Stimulated activated naive CD8-positive, alpha-beta T cell treated with anti-CD3 and anti-CD28 coated beads, Interleukin-15, amount 100 ng/mL, for 72 hours (primary cell): ENCODE results near the gene NGRN.

Experiments
- ATAC-seq: fragments of 150-1000 bp; cut with Tn5 transposase; 2 replicates; pipeline ENCODE4 v1.10.0; 2021; ENCODE audit warnings: mild to moderate bottlenecking, moderate library complexity
- DNase-seq, 2 donors: peaks; one replicate each; pipeline ENCODE4 v3.0.0; 2021 to 2022
- H3K27ac Mint-ChIP-seq, 2 donors: one replicate each; pipeline ENCODE4 v1.8.0; 2022; ENCODE audit warnings: mild to moderate bottlenecking in 2 of 2, mixed read lengths in 2 of 2, moderate library complexity in 2 of 2
- H3K27me3 Mint-ChIP-seq: one replicate; pipeline ENCODE4 v1.8.0; 2022; ENCODE audit warnings: mixed read lengths
- H3K4me1 Mint-ChIP-seq: one replicate; pipeline ENCODE4 v1.8.0; 2022; ENCODE audit warnings: mild to moderate bottlenecking, mixed read lengths
- H3K4me3 Mint-ChIP-seq, 2 donors: one replicate each; pipeline ENCODE4 v1.8.0; 2022; ENCODE audit warnings: mild to moderate bottlenecking in 2 of 2, mixed read lengths in 2 of 2, moderate library complexity in 1 of 2
- H3K9me3 Mint-ChIP-seq, 2 donors: one replicate each; pipeline ENCODE4 v1.8.0; 2022; ENCODE audit warnings: mixed read lengths in 2 of 2

Gene NGRN

GRCh38 chr15:90231028-90232017, 34.1 kb upstream of the NGRN start:
- ATAC-seq (peak; percentile 67), DNase-seq (peak; percentile 49 to 72)
- Mint-ChIP-seq H3K27me3 (no peaks in the 10 kb centered on the region), H3K9me3 (no peaks in the 10 kb centered on the region), H3K27ac (peak overlapping the region; percentile 98 to 99), H3K4me3 (peak overlapping the region; percentile 89 to 93), H3K4me1 (peaks cover 59% of the 10 kb centered on the region)

GRCh38 chr15:90232196-90232595, 33.3 kb upstream of the NGRN start:
- Mint-ChIP-seq H3K9me3 (no peaks in the 10 kb centered on the region), H3K27ac (peak overlapping the region; percentile 34 to 35), H3K27me3 (no peaks in the 10 kb centered on the region), H3K4me3 (peak overlapping the region; percentile 89 to 93), H3K4me1 (peaks cover 59% of the 10 kb centered on the region)
- ATAC-seq (no peak), DNase-seq (no peak)

- H3K4me3 Mint-ChIP-seq: peak overlapping the region; percentile 89 to 93
- no peak for DNase-seq
- H3K4me1 Mint-ChIP-seq: peaks cover 59% of the 10 kb centered on the region
- H3K27me3 Mint-ChIP-seq: no peaks in the 10 kb centered on the region
- ATAC-seq: no peak
- H3K27ac Mint-ChIP-seq: peak overlapping the region; percentile 54 to 74
- H3K9me3 Mint-ChIP-seq: no peaks in the 10 kb centered on the region
Observed at GRCh38 chr15:90232941-90233386, 32.5 kb upstream of the NGRN start.

GRCh38 chr15:90233387-90234095, 31.9 kb upstream of the NGRN start, which contains the start of gene CIB1:
Gene CIB1, minus strand, starts transcription at chr15:90233941. Its CDS starts 56 bp downstream, at chr15:90233885.
- ATAC-seq: peak; percentile 91
- Mint-ChIP-seq H3K9me3 (no peaks in the 10 kb centered on the region), H3K4me1 (peaks cover 62% of the 10 kb centered on the region), H3K27ac (peak within 1 kb of the TSS; percentile 83 to 94), H3K27me3 (no peaks in the 10 kb centered on the region), H3K4me3 (peak within 1 kb of the TSS; percentile 89 to 93)
- DNase-seq: peak; percentile 98 to 99

- Mint-ChIP-seq H3K27me3 (no peaks in the 10 kb centered on the region), H3K4me3 (peak within 1 kb of the TSS; percentile 89 to 93), H3K4me1 (peaks cover 60% of the 10 kb centered on the region), H3K9me3 (no peaks in the 10 kb centered on the region), H3K27ac (peak within 1 kb of the TSS; percentile 83 to 94)
- peak; percentile 80 for ATAC-seq
- no peak for DNase-seq
Observed at GRCh38 chr15:90234096-90234988, 31.1 kb upstream of the NGRN start, which contains the start of gene GDPGP1. Gene GDPGP1, plus strand, starts transcription at chr15:90234209. Its CDS starts 6,700 bp downstream, at chr15:90240909.

GRCh38 chr15:90239371-90239770, 26.1 kb upstream of the NGRN start:
- Mint-ChIP-seq H3K4me3 (no peak overlapping the region), H3K27me3 (no peaks in the 10 kb centered on the region), H3K4me1 (peaks cover 24% of the 10 kb centered on the region), H3K9me3 (no peaks in the 10 kb centered on the region), H3K27ac (no peak overlapping the region)
- DNase-seq: no peak
- no peak for ATAC-seq

- H3K27me3 Mint-ChIP-seq: no peaks in the 10 kb centered on the region
- ATAC-seq (no peak), DNase-seq (no peak)
- no peak overlapping the region for H3K27ac Mint-ChIP-seq
- no peak overlapping the region for H3K4me3 Mint-ChIP-seq
- no peaks in the 10 kb centered on the region for H3K9me3 Mint-ChIP-seq
- peaks cover 11% of the 10 kb centered on the region for H3K4me1 Mint-ChIP-seq
Observed at GRCh38 chr15:90240856-90241255, 24.6 kb upstream of the NGRN start.

GRCh38 chr15:90241343-90242192, 23.9 kb upstream of the NGRN start:
- H3K27ac Mint-ChIP-seq: no peak overlapping the region

GRCh38 chr15:90243943-90244639, 21.4 kb upstream of the NGRN start:
- no peak overlapping the region for H3K27ac Mint-ChIP-seq
- H3K4me3 Mint-ChIP-seq: no peak overlapping the region
- no peaks in the 10 kb centered on the region for H3K9me3 Mint-ChIP-seq
- no peaks in the 10 kb centered on the region for H3K27me3 Mint-ChIP-seq
- H3K4me1 Mint-ChIP-seq: peaks cover 9% of the 10 kb centered on the region
- no peak for ATAC-seq
- no peak for DNase-seq

More at GRCh38 chr15:90241343-90242192, 23.9 kb upstream of the NGRN start:
- DNase-seq: no peak
- Mint-ChIP-seq H3K4me1 (peaks cover 11% of the 10 kb centered on the region), H3K4me3 (no peak overlapping the region), H3K9me3 (no peaks in the 10 kb centered on the region), H3K27me3 (no peaks in the 10 kb centered on the region)
- peak; percentile 28 for ATAC-seq

GRCh38 chr15:90248789-90249202, 16.7 kb upstream of the NGRN start:
- H3K4me3 Mint-ChIP-seq: peak overlapping the region; percentile 74 to 83
- no peaks in the 10 kb centered on the region for H3K27me3 Mint-ChIP-seq
- peaks cover 19% of the 10 kb centered on the region for H3K4me1 Mint-ChIP-seq
- ATAC-seq: peak; percentile 33
- H3K27ac Mint-ChIP-seq: peak overlapping the region in 1 of 2 donors; percentile 61
- H3K9me3 Mint-ChIP-seq: no peaks in the 10 kb centered on the region
- no peak for DNase-seq

- DNase-seq (peak; percentile 70 to 82), ATAC-seq (peak; percentile 90)
- Mint-ChIP-seq H3K4me1 (peaks cover 19% of the 10 kb centered on the region), H3K27ac (peak within 1 kb of the TSS in 1 of 2 donors; percentile 61), H3K4me3 (peak within 1 kb of the TSS; percentile 74 to 83), H3K27me3 (no peaks in the 10 kb centered on the region), H3K9me3 (no peaks in the 10 kb centered on the region)
Observed at GRCh38 chr15:90249203-90249863, 16.1 kb upstream of the NGRN start, which contains the start of gene TTLL13. Gene TTLL13, plus strand, starts transcription at chr15:90249556. Its CDS starts 1,075 bp downstream, at chr15:90250631.

- DNase-seq (no peak), ATAC-seq (no peak)
- no peaks in the 10 kb centered on the region for H3K9me3 Mint-ChIP-seq
- H3K27me3 Mint-ChIP-seq: no peaks in the 10 kb centered on the region
- no peak overlapping the region for H3K27ac Mint-ChIP-seq
- no peaks in the 10 kb centered on the region for H3K4me1 Mint-ChIP-seq
- H3K4me3 Mint-ChIP-seq: no peak overlapping the region
Observed at GRCh38 chr15:90257776-90258175, 7.7 kb upstream of the NGRN start.

- peaks cover 9% of the 10 kb centered on the region for H3K4me1 Mint-ChIP-seq
- DNase-seq (no peak), ATAC-seq (peak; percentile 55)
- H3K27me3 Mint-ChIP-seq: no peaks in the 10 kb centered on the region
- no peak overlapping the region for H3K4me3 Mint-ChIP-seq
- no peaks in the 10 kb centered on the region for H3K9me3 Mint-ChIP-seq
- no peak overlapping the region for H3K27ac Mint-ChIP-seq
Observed at GRCh38 chr15:90259524-90259923, 5.9 kb upstream of the NGRN start.
